ENCODE results near the gene PHB1.
"Not testable (repeated sequence)": the region's sequence is repeated elsewhere in the genome, so short reads cannot be mapped to it uniquely, and the experiment has no call there.

PHB1 gene

DNA sequence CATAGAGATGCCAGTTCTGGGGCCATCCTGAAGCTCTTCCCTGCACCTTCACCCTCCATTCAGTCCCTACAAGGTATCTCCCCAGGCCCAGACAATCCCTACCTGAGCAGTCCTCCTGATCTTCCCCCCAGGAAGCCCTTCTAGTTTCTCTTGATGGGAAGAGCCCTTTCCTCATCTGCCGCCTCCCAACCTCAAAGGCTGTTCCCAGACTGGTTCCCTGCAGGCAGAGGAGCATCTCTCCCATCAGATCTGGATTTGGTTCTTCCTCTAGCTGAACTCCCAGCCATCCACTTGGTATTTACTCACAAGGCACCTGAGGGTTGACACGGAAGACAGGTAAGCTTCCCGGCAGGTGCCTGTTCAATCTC lies 24.6 kb upstream of the PHB1 start:
- Histone ChIP-seq H3K27me3 (ENCODE audit: insufficient read depth, low read length) (peaks cover 20% of the 10 kb centered on the region; the same call in 1 of the 2 replicates), H3K4me1 (ENCODE audit: insufficient read depth, low read length) (peaks cover 29% of the 10 kb centered on the region), H3K4me3 (ENCODE audit: low read length) (peak overlapping the region; percentile 54), H3K27ac (ENCODE audit: low read depth, low read length) (no peak overlapping the region), H3K36me3 (ENCODE audit: insufficient read depth, low read length) (no peaks in the 10 kb centered on the region), H3K9ac (ENCODE audit: low read depth, low read length) (no peak overlapping the region), H3K9me3 (ENCODE audit: insufficient read depth, low read depth, low read length) (no peaks in the 10 kb centered on the region)
- WGBS: 68% methylated on average over 3 of the region's 3 CpGs

DNA sequence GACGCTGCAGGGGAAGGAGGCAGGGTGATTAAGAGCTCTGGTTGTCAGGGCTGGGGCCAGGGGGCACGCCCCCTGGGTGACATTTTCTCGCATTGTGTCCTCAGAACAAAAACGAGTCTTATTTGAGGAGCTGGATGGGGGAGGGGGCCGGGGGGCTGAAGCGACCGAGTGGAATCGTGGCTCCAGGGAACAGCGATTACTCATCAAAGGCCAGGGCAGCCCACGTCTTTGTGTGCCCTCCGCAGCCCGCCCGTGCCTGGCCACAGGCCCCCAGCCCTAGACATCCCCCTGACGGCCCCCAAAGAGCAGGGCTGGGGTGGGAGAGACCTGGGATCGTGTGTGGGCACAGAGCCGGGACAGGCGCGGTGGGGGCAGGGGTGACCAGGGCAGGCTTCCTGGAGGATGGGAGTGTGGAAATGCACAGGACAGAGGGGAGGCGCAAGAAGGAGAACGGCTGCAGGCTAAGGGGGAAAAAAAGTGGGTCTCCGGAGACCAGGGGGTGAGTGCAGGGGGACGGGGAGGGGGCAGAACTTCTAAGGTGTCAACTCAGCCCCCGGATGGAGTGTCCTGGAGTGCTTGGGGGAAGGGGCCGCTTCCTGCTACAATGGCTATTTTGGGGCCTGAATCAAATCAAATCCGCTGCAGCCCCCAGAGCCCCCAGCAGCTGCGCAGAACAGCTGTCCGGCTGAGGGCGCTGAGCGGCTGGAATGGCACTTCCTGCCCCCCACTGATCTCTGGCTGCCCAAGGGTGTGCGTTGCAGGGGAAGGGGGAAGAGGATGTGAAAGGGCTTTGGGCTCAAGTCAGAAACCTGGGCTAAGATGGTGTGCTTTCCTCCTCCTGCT lies 24.0 kb upstream of the PHB1 start:
- peaks cover 20% of the 10 kb centered on the region; the same call in 1 of the 2 replicates for H3K27me3 ChIP-seq (ENCODE audit: insufficient read depth, low read length)
- peaks cover 29% of the 10 kb centered on the region for H3K4me1 ChIP-seq (ENCODE audit: insufficient read depth, low read length)
- no peaks in the 10 kb centered on the region for H3K36me3 ChIP-seq (ENCODE audit: insufficient read depth, low read length)
- 6% methylated on average over 30 of the region's 30 CpGs for WGBS
- H3K9me3 ChIP-seq (ENCODE audit: insufficient read depth, low read depth, low read length): no peaks in the 10 kb centered on the region
- H3K9ac ChIP-seq (ENCODE audit: low read depth, low read length): peak overlapping the region; percentile 49
- peak overlapping the region; percentile 54 for H3K4me3 ChIP-seq (ENCODE audit: low read length)
- H3K27ac ChIP-seq (ENCODE audit: low read depth, low read length): no peak overlapping the region

DNA sequence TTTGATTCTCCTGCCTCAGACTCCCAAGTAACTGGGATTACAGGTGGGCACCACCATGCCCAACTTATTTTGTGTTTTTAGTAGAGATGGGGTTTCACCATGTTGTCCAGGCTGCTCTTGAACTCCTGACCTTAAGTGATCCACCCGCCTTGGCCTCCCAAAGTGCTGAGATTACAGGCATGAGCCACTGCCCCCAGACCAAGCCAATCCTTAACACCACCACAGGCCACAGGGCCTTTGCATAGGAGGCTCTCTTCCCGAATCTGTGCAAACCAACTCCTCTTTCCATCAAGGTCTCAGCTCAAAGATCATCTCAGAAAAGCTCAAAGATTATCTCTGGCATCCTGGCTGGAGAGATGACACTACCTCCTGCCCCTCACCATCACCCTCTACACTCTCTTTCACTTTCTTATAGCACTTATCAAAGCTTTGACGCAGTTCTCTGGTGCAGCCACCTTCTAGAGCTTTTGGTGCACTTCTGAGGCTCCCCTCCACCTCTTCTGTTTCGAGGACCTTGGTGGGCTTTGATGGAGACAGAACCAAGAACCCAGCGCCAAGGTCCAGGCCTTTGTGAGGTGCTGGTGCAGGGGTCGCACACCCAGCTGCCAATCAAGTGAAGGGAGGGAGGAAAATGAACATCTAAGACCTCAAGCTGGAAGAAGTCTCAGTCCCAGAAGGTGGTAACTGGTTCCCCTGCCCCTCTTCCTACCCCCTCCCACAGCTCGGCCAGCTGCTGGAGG lies 23.2 kb upstream of the PHB1 start:
- Histone ChIP-seq H3K4me1 (ENCODE audit: insufficient read depth, low read length) (peaks cover 29% of the 10 kb centered on the region), H3K9me3 (ENCODE audit: insufficient read depth, low read depth, low read length) (no peaks in the 10 kb centered on the region), H3K9ac (ENCODE audit: low read depth, low read length) (peak overlapping the region; percentile 49), H3K27me3 (ENCODE audit: insufficient read depth, low read length) (peaks cover 20% of the 10 kb centered on the region; the same call in 1 of the 2 replicates), H3K36me3 (ENCODE audit: insufficient read depth, low read length) (no peaks in the 10 kb centered on the region), H3K27ac (ENCODE audit: low read depth, low read length) (no peak overlapping the region), H3K4me3 (ENCODE audit: low read length) (peak overlapping the region; percentile 54)
- 72% methylated on average over 7 of the region's 7 CpGs for WGBS

DNA sequence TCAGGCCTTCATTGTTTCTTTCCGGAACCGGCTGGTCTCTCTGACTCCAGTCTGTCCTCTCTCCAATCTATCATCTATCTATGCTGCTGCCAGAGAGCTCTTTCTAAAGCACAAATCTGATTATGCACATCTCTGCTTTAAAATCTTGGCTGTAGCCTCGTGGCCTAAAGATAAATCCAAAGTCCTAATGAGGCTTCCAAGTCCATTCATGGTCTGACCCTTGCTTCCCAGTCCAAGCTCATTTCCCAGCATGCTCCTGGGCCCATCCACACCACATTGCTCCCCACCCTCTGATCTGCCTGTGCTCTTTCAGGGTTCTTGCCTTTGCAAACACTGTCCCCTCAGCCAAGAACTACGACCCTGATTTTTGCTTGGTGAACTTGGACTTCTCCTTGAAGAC lies 21.5 kb upstream of the PHB1 start:
- no peaks in the 10 kb centered on the region for H3K36me3 ChIP-seq (ENCODE audit: insufficient read depth, low read length)
- no peaks in the 10 kb centered on the region for H3K9me3 ChIP-seq (ENCODE audit: insufficient read depth, low read depth, low read length)
- H3K27ac ChIP-seq (ENCODE audit: low read depth, low read length): no peak overlapping the region
- H3K9ac ChIP-seq (ENCODE audit: low read depth, low read length): no peak overlapping the region
- H3K4me3 ChIP-seq (ENCODE audit: low read length): no peak overlapping the region
- H3K4me1 ChIP-seq (ENCODE audit: insufficient read depth, low read length): peaks cover 26% of the 10 kb centered on the region
- WGBS: 85% methylated on average over 4 of the region's 4 CpGs
- H3K27me3 ChIP-seq (ENCODE audit: insufficient read depth, low read length): peaks cover 20% of the 10 kb centered on the region; the same call in 1 of the 2 replicates

DNA sequence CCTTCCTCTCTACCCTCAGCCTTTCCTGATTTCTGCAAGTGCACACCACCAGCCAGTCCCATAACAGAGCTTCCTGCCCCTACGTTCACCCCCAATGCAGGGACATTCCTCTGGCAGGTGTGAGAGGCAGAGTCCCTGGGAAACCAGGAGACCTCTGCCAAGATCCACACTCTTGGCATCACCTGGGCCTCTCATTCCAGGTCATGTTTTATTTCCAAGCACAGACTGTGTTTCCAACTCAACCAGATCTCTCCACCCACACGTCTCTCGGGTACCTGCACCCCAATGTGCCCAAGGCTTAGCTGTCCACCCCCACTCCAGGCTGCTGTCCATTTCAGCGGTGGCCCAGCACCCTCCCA lies 21.0 kb upstream of the PHB1 start:
- no peaks in the 10 kb centered on the region for H3K36me3 ChIP-seq (ENCODE audit: insufficient read depth, low read length)
- WGBS: 64% methylated on average over 4 of the region's 4 CpGs
- peaks cover 20% of the 10 kb centered on the region; the same call in 1 of the 2 replicates for H3K27me3 ChIP-seq (ENCODE audit: insufficient read depth, low read length)
- no peaks in the 10 kb centered on the region for H3K9me3 ChIP-seq (ENCODE audit: insufficient read depth, low read depth, low read length)
- peaks cover 26% of the 10 kb centered on the region for H3K4me1 ChIP-seq (ENCODE audit: insufficient read depth, low read length)
- no peak overlapping the region for H3K4me3 ChIP-seq (ENCODE audit: low read length)
- no peak overlapping the region for H3K9ac ChIP-seq (ENCODE audit: low read depth, low read length)
- no peak overlapping the region for H3K27ac ChIP-seq (ENCODE audit: low read depth, low read length)

DNA sequence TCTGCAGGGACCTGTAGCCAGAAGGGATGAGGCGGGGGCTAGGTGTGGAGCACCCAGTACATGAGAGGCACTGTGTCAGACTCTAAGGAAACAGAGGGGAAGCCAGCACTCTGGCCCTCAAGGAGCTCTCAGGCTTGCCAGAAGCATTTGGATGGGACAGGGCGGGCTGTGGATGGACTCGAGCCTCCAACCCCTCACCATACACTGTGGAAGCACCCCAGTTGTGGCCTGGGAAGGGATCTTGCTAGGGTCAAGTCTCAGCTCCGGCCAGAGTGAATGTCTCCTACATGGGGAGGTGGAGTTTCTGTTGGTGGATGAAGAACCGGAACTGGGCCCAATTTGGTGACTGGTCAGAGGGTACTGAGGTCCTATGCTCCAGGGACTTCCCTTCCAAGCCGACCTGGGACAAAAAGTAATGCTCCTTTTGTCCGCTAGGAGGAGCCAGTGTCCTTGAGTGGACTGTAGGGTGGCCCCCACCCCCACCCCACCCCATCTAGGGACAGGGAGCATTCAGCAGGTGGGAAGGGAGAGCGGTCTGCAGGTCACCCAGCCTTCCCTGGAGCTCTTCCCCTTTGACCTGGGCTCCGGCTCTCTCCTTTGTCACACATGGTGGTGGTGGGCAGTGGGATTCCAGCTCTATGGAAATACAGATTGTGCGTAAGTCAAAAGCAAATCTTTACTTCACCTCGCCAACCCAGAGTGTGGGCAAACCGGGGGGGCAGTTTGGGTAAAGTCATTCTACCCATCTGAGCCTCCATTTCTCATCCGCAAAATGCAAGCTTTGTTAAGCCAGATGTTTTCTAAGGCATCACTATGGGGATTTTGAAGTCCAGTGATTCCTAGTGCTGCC lies 20.4 kb upstream of the PHB1 start:
- peaks cover 22% of the 10 kb centered on the region for H3K4me1 ChIP-seq (ENCODE audit: insufficient read depth, low read length)
- no peaks in the 10 kb centered on the region for H3K36me3 ChIP-seq (ENCODE audit: insufficient read depth, low read length)
- H3K4me3 ChIP-seq (ENCODE audit: low read length): no peak overlapping the region
- H3K27me3 ChIP-seq (ENCODE audit: insufficient read depth, low read length): peaks cover 20% of the 10 kb centered on the region; the same call in 1 of the 2 replicates
- H3K9ac ChIP-seq (ENCODE audit: low read depth, low read length): no peak overlapping the region
- 50% methylated on average over 11 of the region's 13 CpGs for WGBS
- no peaks in the 10 kb centered on the region for H3K9me3 ChIP-seq (ENCODE audit: insufficient read depth, low read depth, low read length)
- H3K27ac ChIP-seq (ENCODE audit: low read depth, low read length): no peak overlapping the region

DNA sequence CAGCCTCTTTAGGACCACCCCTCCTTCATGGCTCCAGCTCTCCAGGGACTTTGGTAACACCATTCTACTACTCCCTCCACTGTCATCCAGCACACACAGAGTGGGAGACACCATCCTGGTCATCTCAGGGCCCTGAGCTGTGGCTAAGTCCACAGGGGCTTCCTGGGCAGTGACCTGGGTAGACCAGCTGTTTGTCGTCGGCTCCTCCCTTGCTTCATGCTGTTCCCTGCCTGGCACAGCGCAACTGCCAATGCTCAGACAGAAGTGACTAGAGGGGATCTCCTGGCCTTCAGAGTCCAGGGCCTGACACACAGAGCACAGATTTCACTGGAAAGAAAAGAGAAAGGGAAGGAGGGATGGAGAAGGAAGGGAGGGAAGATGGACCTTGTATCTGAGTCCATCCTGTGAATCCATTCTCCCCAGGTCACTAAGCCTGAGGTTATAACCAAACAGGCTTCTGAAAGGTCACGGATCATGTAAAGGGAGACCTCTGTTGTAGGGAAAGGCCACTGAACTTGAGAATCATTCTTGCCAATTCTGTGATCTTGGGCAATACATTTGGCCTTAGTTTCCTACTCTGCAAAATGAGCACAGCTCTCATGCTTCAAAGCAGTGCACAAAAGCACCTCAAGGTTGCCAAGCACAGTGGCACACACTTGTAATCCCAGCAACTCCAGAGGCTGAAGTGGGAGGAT lies 18.5 kb upstream of the PHB1 start:
- Histone ChIP-seq H3K9ac (ENCODE audit: low read depth, low read length) (no peak overlapping the region), H3K9me3 (ENCODE audit: insufficient read depth, low read depth, low read length) (no peaks in the 10 kb centered on the region), H3K4me3 (ENCODE audit: low read length) (no peak overlapping the region), H3K4me1 (ENCODE audit: insufficient read depth, low read length) (peaks cover 9% of the 10 kb centered on the region), H3K27ac (ENCODE audit: low read depth, low read length) (no peak overlapping the region), H3K27me3 (ENCODE audit: insufficient read depth, low read length) (peaks cover 3% of the 10 kb centered on the region; the same call in 1 of the 2 replicates), H3K36me3 (ENCODE audit: insufficient read depth, low read length) (no peaks in the 10 kb centered on the region)
- WGBS: 93% methylated on average over 4 of the region's 4 CpGs

DNA sequence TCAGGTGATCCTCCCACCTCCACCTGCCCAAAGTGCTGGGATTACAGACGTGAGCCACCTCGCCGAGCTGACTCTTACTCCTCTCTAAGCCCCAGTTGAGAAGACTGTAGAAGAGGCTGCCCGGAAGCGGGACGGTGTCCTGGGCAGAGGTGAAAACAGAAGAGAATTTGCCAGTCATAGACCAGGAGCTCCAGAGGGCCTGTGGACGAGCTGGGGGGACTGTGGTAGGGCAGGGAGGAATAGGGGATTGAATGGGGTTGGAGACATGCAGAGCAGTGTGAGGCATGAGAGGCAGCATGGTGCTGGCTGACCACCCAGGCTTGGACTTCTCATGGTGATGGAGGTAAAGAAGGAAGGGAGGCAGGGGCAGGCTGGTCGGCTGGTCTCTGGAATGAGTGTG lies 17.1 kb upstream of the PHB1 start:
- H3K9ac ChIP-seq (ENCODE audit: low read depth, low read length): no peak overlapping the region
- H3K4me3 ChIP-seq (ENCODE audit: low read length): no peak overlapping the region
- H3K27me3 ChIP-seq (ENCODE audit: insufficient read depth, low read length): no peaks in the 10 kb centered on the region; the same call in 1 of the 2 replicates
- no peaks in the 10 kb centered on the region for H3K36me3 ChIP-seq (ENCODE audit: insufficient read depth, low read length)
- WGBS: 85% methylated on average over 8 of the region's 8 CpGs
- H3K4me1 ChIP-seq (ENCODE audit: insufficient read depth, low read length): peaks cover 6% of the 10 kb centered on the region
- no peaks in the 10 kb centered on the region for H3K9me3 ChIP-seq (ENCODE audit: insufficient read depth, low read depth, low read length)
- H3K27ac ChIP-seq (ENCODE audit: low read depth, low read length): no peak overlapping the region

DNA sequence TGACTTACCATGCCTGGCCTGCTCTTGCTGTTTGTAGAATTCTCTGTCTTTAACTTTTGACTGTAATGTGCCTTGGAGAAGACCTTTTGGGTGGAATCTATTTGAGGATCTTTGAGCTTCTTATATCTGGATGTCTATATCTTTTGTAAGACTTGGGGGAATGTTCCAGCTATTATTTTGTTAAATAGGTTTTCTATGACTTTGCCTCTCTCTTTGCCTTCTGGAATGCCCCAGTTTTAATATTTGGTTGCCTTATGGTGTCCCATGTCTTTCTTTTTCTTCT lies 10.3 kb upstream of the PHB1 start:
- H3K27ac ChIP-seq (ENCODE audit: low read depth, low read length): no peak overlapping the region
- H3K27me3 ChIP-seq (ENCODE audit: insufficient read depth, low read length): no peaks in the 10 kb centered on the region; the same call in none of the 2 replicates
- H3K9ac ChIP-seq (ENCODE audit: low read depth, low read length): no peak overlapping the region
- H3K9me3 ChIP-seq (ENCODE audit: insufficient read depth, low read depth, low read length): peaks cover 11% of the 10 kb centered on the region
- no peaks in the 10 kb centered on the region for H3K4me1 ChIP-seq (ENCODE audit: insufficient read depth, low read length)
- no peaks in the 10 kb centered on the region for H3K36me3 ChIP-seq (ENCODE audit: insufficient read depth, low read length)
- H3K4me3 ChIP-seq (ENCODE audit: low read length): no peak overlapping the region

DNA sequence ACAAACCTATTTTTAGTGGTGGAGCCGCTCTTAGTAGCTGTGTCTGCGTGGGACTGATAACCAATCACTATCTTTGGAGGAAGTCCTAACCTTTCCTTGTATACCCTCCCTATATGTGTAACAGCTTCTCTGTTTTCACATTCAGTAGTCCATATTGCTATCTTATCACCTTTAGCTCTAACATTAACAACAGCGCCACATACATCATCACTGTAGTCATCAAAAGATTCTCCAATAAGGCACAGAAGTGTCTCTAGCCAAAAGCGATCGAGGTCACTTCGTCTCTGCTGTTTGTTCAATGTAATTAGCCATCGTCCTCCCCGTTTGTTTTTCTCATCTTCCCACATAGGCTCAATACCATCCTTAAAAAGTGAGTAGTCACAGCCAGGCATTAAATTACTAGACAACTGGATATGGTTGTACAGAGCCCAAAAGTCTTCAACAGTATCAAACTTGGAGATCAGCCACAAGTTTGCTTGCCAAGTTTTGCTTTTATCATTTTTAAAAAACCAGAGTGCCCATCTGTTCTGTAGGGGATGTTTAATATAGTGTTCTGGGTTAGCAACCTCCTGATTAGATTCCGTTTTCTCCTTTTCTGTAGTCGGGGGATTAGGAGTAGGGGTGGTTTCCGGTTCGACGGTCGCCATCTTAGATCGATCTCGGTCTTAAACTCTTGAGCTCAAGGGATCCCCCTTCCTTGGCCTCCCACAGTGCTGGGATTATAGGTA lies 9.8 kb upstream of the PHB1 start:
- peaks cover 11% of the 10 kb centered on the region for H3K9me3 ChIP-seq (ENCODE audit: insufficient read depth, low read depth, low read length)
- not testable (repeated sequence) for H3K4me1 ChIP-seq (ENCODE audit: insufficient read depth, low read length); H3K36me3 ChIP-seq (ENCODE audit: insufficient read depth, low read length); H3K9ac ChIP-seq (ENCODE audit: low read depth, low read length); H3K27ac ChIP-seq (ENCODE audit: low read depth, low read length); H3K27me3 ChIP-seq (ENCODE audit: insufficient read depth, low read length); H3K4me3 ChIP-seq (ENCODE audit: low read length)
- 97% methylated on average over 16 of the region's 16 CpGs for WGBS
